ENCODE data around the gene LCE1C. TPM values are rescaled to one million over a fixed set of nuclear protein-coding genes. Genes with fewer than 3 reads are reported as not detected.

LCE1C gene
- total and polyA plus RNA-seq, 2 donors (not counting 1 experiment from before 2014, with no cell fraction given) = not detected

DNA sequence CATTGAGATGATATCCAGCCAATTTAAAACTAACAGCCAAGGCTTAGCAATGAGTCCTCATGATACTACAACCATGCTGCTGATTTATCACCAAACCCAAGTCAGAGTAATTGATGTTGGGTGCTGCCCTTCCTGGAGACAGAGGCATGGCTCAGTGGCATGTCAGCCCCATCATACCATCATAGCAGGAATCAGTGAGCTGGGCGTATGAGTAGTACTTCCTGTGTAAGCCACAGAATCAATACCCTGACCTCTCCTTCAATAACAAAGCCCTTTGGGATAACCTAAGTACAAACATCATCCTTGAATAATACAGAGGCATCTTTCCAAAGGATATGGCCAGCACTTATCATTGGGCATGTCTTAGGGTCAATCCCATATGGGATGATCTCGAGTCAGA lies 23.4 kb downstream of the LCE1C start:
- H2AFZ ChIP-seq (ENCODE audit: insufficient read depth, low read depth, low read length, poor library complexity, severe bottlenecking) = no peak overlapping the region
- WGBS (ENCODE audit: insufficient coverage) = 60% methylated on average over 1 of the region's 2 CpGs
- H3K36me3 ChIP-seq (replicated peaks in 1 of 2; ENCODE audit: control extremely low read depth in 1 of 2, control insufficient read depth in 1 of 2, extremely low read depth in 1 of 2, insufficient read depth in 2 of 2, low read length in 1 of 2) = no peaks in the 10 kb centered on the region
- DNase-seq (no peak), ATAC-seq (ENCODE audit: low read depth) (no peak)
- no peak overlapping the region for H3K4me2 ChIP-seq (replicated peaks; ENCODE audit: low read depth, low read length, poor library complexity, severe bottlenecking)
- intact Hi-C loops (cut with micrococcal nuclease) = no loop called here
- Mint-ChIP-seq H3K4me1 (no peaks in the 10 kb centered on the region), H3K27me3 (peaks cover 62% of the 10 kb centered on the region), H3K27ac (no peak overlapping the region), H3K9me3 (ENCODE audit: insufficient read depth) (no peaks in the 10 kb centered on the region), H3K4me3 (no peak overlapping the region)
- no peak overlapping the region for H3K27ac ChIP-seq (ENCODE audit: low read length in 2 of 2)
- no peaks in the 10 kb centered on the region for H4K20me1 ChIP-seq (ENCODE audit: control insufficient read depth, insufficient read depth, low read length, poor library complexity, severe bottlenecking)
- H3K79me2 ChIP-seq (ENCODE audit: control insufficient read depth, insufficient read depth, low read length) = no peaks in the 10 kb centered on the region
- no peaks in the 10 kb centered on the region for H3K4me1 ChIP-seq (ENCODE audit: control insufficient read depth in 2 of 2, insufficient read depth in 2 of 2, low read length in 2 of 2)
- H3K9me3 ChIP-seq (ENCODE audit: control extremely low read depth in 1 of 3, control insufficient read depth in 2 of 3, insufficient read depth in 1 of 3, low read length in 2 of 3) = no peaks in the 10 kb centered on the region
- H3K4me3 ChIP-seq (ENCODE audit: control extremely low read depth in 1 of 5, extremely low read depth in 1 of 5, insufficient read depth in 1 of 5, low read depth in 2 of 5, low read length in 4 of 5) = no peak overlapping the region
- CTCF ChIA-PET = no interaction called here
- TF ChIP-seq EZH2 (IDR thresholded peaks at IDR 0.05; ENCODE audit: borderline replicate concordance, insufficient read depth, low read depth, low read length, poor library complexity, severe bottlenecking) = no peak
- TF ChIP-seq, protein P1, sequence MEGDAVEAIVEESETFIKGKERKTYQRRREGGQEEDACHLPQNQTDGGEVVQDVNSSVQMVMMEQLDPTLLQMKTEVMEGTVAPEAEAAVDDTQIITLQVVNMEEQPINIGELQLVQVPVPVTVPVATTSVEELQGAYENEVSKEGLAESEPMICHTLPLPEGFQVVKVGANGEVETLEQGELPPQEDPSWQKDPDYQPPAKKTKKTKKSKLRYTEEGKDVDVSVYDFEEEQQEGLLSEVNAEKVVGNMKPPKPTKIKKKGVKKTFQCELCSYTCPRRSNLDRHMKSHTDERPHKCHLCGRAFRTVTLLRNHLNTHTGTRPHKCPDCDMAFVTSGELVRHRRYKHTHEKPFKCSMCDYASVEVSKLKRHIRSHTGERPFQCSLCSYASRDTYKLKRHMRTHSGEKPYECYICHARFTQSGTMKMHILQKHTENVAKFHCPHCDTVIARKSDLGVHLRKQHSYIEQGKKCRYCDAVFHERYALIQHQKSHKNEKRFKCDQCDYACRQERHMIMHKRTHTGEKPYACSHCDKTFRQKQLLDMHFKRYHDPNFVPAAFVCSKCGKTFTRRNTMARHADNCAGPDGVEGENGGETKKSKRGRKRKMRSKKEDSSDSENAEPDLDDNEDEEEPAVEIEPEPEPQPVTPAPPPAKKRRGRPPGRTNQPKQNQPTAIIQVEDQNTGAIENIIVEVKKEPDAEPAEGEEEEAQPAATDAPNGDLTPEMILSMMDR (IDR thresholded peaks at IDR 0.05) = no peak
- H3K9ac ChIP-seq (ENCODE audit: low read length) = no peak overlapping the region
- H3K27me3 ChIP-seq (replicated peaks in 1 of 4; ENCODE audit: control extremely low read depth in 1 of 4, control insufficient read depth in 3 of 4, insufficient read depth in 4 of 4, low read length in 3 of 4) = no peaks in the 10 kb centered on the region
- POLR2A ChIA-PET = no interaction called here

DNA sequence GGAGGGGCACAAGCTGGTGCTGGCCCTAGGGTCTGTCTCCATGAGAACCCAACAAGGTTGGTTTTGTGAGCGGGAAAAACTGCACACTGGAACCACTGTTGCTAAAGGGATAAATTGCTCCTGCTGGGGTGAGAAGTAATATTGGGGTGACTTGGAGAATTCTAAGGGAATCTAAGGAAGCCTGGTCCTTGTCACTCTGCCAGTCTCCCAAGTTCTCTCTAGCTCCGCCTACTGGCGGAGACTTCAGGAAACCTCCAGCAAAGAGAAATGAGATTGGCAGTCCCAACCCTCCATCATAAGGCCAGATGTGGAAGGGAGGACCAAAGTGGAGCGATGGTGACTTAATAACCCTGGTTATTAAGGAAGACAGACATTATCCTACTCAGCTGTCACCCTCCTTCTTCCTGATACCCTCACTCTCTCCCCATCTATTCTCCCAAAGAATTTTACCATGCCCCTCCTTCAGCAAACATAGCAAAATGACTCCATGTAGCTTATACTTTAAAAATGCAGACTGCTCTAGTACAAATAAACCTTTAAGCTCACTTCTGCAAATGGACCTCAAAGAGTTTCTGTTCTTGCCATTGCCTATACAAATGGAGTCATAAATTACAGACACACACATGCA lies 28.8 kb downstream of the LCE1C start:
- no peaks in the 10 kb centered on the region for H3K9me3 ChIP-seq (ENCODE audit: control extremely low read depth in 1 of 3, control insufficient read depth in 2 of 3, insufficient read depth in 1 of 3, low read length in 2 of 3)
- H3K27me3 Mint-ChIP-seq = peaks cover 42% of the 10 kb centered on the region

More for the DNA sequence above, 28.8 kb downstream of the LCE1C start:
- H3K27ac ChIP-seq (ENCODE audit: low read length in 2 of 2) = no peak overlapping the region
- no peak for DNase-seq
- peaks cover 0 to 6% (median 0%) of the 10 kb centered on the region in 4 experiments for H3K27me3 ChIP-seq (replicated peaks in 1 of 4; ENCODE audit: control extremely low read depth in 1 of 4, control insufficient read depth in 3 of 4, insufficient read depth in 4 of 4, low read length in 3 of 4)
- intact Hi-C loops (cut with micrococcal nuclease) = no loop called here
- no peak overlapping the region for H2AFZ ChIP-seq (ENCODE audit: insufficient read depth, low read depth, low read length, poor library complexity, severe bottlenecking)
- no peaks in the 10 kb centered on the region for H4K20me1 ChIP-seq (ENCODE audit: control insufficient read depth, insufficient read depth, low read length, poor library complexity, severe bottlenecking)
- H3K4me1 Mint-ChIP-seq = no peaks in the 10 kb centered on the region
- no peak overlapping the region for H3K9ac ChIP-seq (ENCODE audit: low read length)
- no peak for ATAC-seq (ENCODE audit: low read depth)
- TF ChIP-seq EZH2 (IDR thresholded peaks at IDR 0.05; ENCODE audit: borderline replicate concordance, insufficient read depth, low read depth, low read length, poor library complexity, severe bottlenecking) = no peak
- TF ChIP-seq, protein P1 (IDR thresholded peaks at IDR 0.05) = no peak
- no peak overlapping the region for H3K4me3 Mint-ChIP-seq
- no peak overlapping the region for H3K4me2 ChIP-seq (replicated peaks; ENCODE audit: low read depth, low read length, poor library complexity, severe bottlenecking)
- no peak overlapping the region for H3K27ac Mint-ChIP-seq
- H3K79me2 ChIP-seq (ENCODE audit: control insufficient read depth, insufficient read depth, low read length) = no peaks in the 10 kb centered on the region
- no peaks in the 10 kb centered on the region for H3K4me1 ChIP-seq (ENCODE audit: control insufficient read depth in 2 of 2, insufficient read depth in 2 of 2, low read length in 2 of 2)
- H3K36me3 ChIP-seq (replicated peaks in 1 of 2; ENCODE audit: control extremely low read depth in 1 of 2, control insufficient read depth in 1 of 2, extremely low read depth in 1 of 2, insufficient read depth in 2 of 2, low read length in 1 of 2) = no peaks in the 10 kb centered on the region
- no peak overlapping the region for H3K4me3 ChIP-seq (ENCODE audit: control extremely low read depth in 1 of 5, extremely low read depth in 1 of 5, insufficient read depth in 1 of 5, low read depth in 2 of 5, low read length in 4 of 5)
- no peaks in the 10 kb centered on the region for H3K9me3 Mint-ChIP-seq (ENCODE audit: insufficient read depth)
- WGBS (ENCODE audit: insufficient coverage) = 100% methylated on average over 1 of the region's 4 CpGs
- ChIA-PET CTCF (no interaction called here), POLR2A (no interaction called here)

All from B cell (primary cell).